SK-N-MC (cell line): ENCODE data around the gene DUS2.

Source experiments
- EZH2 ChIP-seq: fragments of 200-600 bp; sonication (generic); IDR thresholded peaks from one replicate; pipeline ENCODE4 v1.6.1; 2017; ENCODE audit warnings: antibody characterized with exemption
- POLR2AphosphoS5 ChIP-seq: IDR thresholded peaks from 2 replicates; pipeline ENCODE4 v1.6.1; 2012; ENCODE audit warnings: mild to moderate bottlenecking, low read depth, low read length, borderline replicate concordance

DNA sequence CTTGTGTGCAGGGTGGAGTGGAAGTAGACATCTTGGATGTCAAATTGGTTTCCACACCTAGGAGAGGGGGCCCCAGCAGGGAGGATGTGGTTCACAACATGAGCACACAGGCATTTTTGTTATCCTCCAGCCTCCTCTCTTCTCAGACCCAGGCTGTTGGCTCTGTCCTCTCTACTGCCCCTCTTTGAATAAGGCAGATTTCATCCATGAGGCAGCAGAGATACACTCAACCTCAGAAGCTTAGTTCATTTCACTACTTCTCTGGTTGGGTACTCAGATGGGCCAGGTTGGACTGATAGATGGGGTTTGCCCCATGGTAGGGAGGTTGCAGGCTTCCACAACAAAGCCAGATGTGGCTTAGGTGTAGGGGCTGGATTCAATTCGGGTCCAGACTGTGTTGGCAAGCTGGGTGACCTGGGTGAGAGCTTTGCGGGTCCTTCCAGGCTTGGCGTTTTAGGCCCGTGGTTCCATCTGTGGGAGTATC lies 39.9 kb downstream of the DUS2 start:
- TF ChIP-seq EZH2 (no peak), POLR2AphosphoS5 (no peak)
